ENCODE data around the gene TMEM62. TPM values are rescaled to one million over a fixed set of nuclear protein-coding genes. Genes with fewer than 3 reads are reported as not detected.
A peak's percentile ranks its signal among the peaks of the same experiment; 100 is the strongest.

TMEM62 gene
- total RNA-seq, 4 donors from 2014 or later, result 11.5 to 25.2 (median 22.9) TPM

DNA sequence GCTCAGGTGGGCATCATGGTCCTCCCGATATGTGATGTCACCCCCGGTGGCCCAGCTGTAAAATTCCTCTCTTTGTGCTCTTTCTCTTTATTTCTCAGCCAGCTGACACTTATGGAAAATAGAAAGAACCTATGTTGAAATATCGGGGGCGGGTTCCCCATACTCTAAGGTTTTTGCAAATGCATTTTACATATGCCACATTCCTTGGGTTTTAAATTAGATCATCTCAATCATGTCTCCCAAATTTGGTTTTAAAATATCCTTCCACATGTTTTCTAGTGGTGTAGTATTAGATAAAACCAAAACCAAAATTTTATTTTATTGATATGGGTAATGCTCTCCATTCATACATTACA lies 4.4 kb upstream of the TMEM62 start:
- H3K36me3 ChIP-seq, result no peaks in the 10 kb centered on the region
- TF ChIP-seq POLR2AphosphoS5 (IDR thresholded peaks at IDR 0.05) (no peak), POLR2A (IDR thresholded peaks at IDR 0.05) (no peak), EP300 (IDR thresholded peaks at IDR 0.05) (no peak)
- TF ChIP-seq, protein P1, sequence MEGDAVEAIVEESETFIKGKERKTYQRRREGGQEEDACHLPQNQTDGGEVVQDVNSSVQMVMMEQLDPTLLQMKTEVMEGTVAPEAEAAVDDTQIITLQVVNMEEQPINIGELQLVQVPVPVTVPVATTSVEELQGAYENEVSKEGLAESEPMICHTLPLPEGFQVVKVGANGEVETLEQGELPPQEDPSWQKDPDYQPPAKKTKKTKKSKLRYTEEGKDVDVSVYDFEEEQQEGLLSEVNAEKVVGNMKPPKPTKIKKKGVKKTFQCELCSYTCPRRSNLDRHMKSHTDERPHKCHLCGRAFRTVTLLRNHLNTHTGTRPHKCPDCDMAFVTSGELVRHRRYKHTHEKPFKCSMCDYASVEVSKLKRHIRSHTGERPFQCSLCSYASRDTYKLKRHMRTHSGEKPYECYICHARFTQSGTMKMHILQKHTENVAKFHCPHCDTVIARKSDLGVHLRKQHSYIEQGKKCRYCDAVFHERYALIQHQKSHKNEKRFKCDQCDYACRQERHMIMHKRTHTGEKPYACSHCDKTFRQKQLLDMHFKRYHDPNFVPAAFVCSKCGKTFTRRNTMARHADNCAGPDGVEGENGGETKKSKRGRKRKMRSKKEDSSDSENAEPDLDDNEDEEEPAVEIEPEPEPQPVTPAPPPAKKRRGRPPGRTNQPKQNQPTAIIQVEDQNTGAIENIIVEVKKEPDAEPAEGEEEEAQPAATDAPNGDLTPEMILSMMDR (IDR thresholded peaks at IDR 0.05), result no peak
- H3K4me1 ChIP-seq, result peaks cover 0 to 7% (median 0%) of the 10 kb centered on the region in 3 donors
- 95 to 100% methylated on average over 2 to 4 of the region's 4 CpGs for WGBS, 2 donors (ENCODE audit: low coverage in 1 of 2)
- no peak overlapping the region for H3K4me3 ChIP-seq
- H3K27me3 ChIP-seq, result no peaks in the 10 kb centered on the region
- H3K27ac ChIP-seq, result no peak overlapping the region
- ATAC-seq, result no peak
- H3K9me3 ChIP-seq, result no peaks in the 10 kb centered on the region

DNA sequence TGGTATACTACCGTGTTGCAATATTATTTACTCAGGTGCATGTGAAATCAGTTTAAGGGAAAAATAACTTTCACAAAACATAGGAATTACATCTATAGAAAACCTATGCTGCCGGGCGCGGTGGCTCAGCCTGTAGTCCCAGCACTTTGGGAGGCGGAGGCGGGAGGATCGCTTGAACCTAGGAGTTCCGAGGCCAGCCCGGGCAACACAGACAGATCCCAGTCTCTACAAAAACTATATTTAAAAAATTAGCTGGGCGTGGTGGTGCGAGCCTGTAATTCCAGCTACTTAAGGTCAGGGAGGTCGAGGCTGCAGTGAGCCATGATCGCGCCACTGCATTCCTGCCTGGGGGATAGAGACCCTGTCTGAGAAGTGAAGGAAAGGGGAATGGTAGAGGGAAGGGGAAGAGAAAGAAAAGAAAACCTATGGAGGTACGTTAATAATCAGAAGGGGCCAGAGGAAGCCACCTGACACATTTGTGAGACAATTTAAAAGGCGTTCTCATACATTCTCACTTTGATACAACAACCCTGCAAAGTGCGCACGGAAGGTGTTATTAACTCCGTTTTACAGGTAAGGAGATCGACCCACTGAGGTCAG lies 456 bp upstream of the TMEM62 start:
- no peaks in the 10 kb centered on the region for H3K27me3 ChIP-seq
- TF ChIP-seq EP300 (IDR thresholded peaks at IDR 0.05), result no peak
- TF ChIP-seq POLR2AphosphoS5 (IDR thresholded peaks at IDR 0.05), result no peak
- no peak for TF ChIP-seq POLR2A (IDR thresholded peaks at IDR 0.05)
- TF ChIP-seq, protein P1 (IDR thresholded peaks at IDR 0.05), result no peak
- no peak for ATAC-seq
- no peaks in the 10 kb centered on the region for H3K9me3 ChIP-seq
- peaks cover 0 to 29% (median 0%) of the 10 kb centered on the region in 3 donors for H3K4me1 ChIP-seq
- H3K4me3 ChIP-seq, result peak overlapping the region; percentile 69 to 80
- 36 to 47% methylated on average over 9 to 18 of the region's 20 CpGs for WGBS, 2 donors (ENCODE audit: low coverage in 1 of 2)
- peaks cover 0 to 27% of the 10 kb centered on the region in 2 donors for H3K36me3 ChIP-seq
- H3K27ac ChIP-seq, result peak overlapping the region; percentile 39 to 92 (median 88)

DNA sequence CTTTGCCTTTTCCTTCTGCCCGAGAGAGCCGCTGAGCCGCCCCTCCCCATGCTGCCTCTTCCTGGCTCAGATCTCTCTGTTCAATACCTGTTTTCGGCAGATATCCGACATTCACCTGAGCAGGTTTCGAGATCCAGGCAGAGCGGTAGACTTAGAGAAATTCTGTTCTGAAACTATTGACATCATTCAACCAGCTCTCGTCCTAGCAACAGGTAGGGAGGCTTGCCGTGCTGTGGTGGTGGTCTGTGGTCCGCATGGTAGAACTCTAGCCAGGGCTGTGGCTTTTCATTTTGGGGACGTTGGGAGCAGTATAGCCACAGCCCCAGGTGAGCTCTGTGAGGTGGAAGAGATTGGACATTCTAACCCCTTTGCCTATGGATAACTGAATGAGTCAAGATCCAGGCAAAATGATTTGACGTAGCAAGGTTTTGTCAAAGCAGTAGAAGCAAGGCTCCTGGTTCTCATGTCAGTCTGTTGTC lies 810 bp downstream of the TMEM62 start:
- ATAC-seq, result no peak
- 0 to 9% methylated on average over 1 to 9 of the region's 12 CpGs for WGBS, 2 donors (ENCODE audit: low coverage in 1 of 2)
- TF ChIP-seq POLR2AphosphoS5 (IDR thresholded peaks at IDR 0.05), result no peak
- TF ChIP-seq, protein P1 (IDR thresholded peaks at IDR 0.05), result no peak
- no peak for TF ChIP-seq EP300 (IDR thresholded peaks at IDR 0.05)
- TF ChIP-seq POLR2A (IDR thresholded peaks at IDR 0.05), result no peak
- H3K9me3 ChIP-seq, result no peaks in the 10 kb centered on the region
- peak overlapping the region; percentile 39 to 92 (median 88) for H3K27ac ChIP-seq
- H3K36me3 ChIP-seq, result peaks cover 0 to 40% of the 10 kb centered on the region in 2 donors
- peaks cover 0 to 29% (median 0%) of the 10 kb centered on the region in 3 donors for H3K4me1 ChIP-seq
- H3K27me3 ChIP-seq, result no peaks in the 10 kb centered on the region
- H3K4me3 ChIP-seq, result peak overlapping the region; percentile 69 to 80

DNA sequence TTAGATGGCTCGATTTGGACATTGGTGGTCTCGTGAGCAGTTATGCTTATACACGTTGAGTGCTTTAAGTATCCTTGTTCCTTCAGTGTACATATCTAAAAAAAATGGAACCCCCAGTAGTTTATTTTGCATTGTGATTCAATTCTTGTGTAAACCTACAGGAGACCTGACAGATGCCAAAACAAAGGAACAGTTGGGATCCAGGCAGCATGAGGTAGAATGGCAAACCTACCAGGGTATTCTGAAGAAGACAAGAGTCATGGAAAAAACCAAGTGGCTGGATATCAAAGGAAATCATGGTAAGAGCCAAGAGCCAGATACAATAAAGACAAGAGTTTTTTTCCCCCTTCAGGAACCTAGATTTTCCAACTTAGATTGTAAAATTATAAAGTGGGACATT lies 2.0 kb downstream of the TMEM62 start:
- ATAC-seq, result no peak
- Histone ChIP-seq H3K27me3 (no peaks in the 10 kb centered on the region), H3K4me3 (no peak overlapping the region), H3K9me3 (no peaks in the 10 kb centered on the region), H3K36me3 (peaks cover 0 to 51% of the 10 kb centered on the region in 2 donors), H3K27ac (peak overlapping the region in 1 of 4 donors; percentile 90), H3K4me1 (peaks cover 0 to 29% (median 0%) of the 10 kb centered on the region in 3 donors)
- 71 to 90% methylated on average over 2 to 3 of the region's 3 CpGs for WGBS, 2 donors (ENCODE audit: low coverage in 1 of 2)
- TF ChIP-seq, protein P1 (IDR thresholded peaks at IDR 0.05), result no peak
- TF ChIP-seq POLR2A (IDR thresholded peaks at IDR 0.05) (no peak), POLR2AphosphoS5 (IDR thresholded peaks at IDR 0.05) (no peak)
